PC-9 (cell line): ENCODE data around the gene CLPTM1L. TPM values are rescaled to one million over a fixed set of nuclear protein-coding genes. Genes with fewer than 3 reads are reported as not detected.

Source experiments
- BruUV-seq: library from RNA; stranded (reverse); fragments of 400-500 nt; replicated peaks from 2 replicates; lab custom pipeline; 2021; lab: Mats Ljungman, UMichigan
- CTCF ChIA-PET: fragments of 300-600 bp; sonication (Branson Sonifier 250); formaldehyde crosslinking; loops from one replicate; lab custom pipeline; 2022; ENCODE audit warnings: antibody characterized with exemption; lab: Charles Lee
- POLR2A ChIA-PET: fragments of 300-600 bp; sonication (Branson Sonifier 250); formaldehyde crosslinking; loops from one replicate; lab custom pipeline; 2022; ENCODE audit warnings: antibody characterized with exemption; ENCODE audit not compliant: unreplicated experiment; lab: Charles Lee
- DNase-seq, 2 experiments: peaks; one replicate each; pipeline versions ENCODE4 v3.0.0 to v3.0.0-alpha.2; 2015 to 2022; ENCODE audit warnings: mixed read lengths in 1 of 2
- H2AFZ ChIP-seq: fragments of 200-600 bp; sonication (generic); 2 replicates; pipeline ENCODE4 v1.8.1; 2017; ENCODE audit warnings: antibody characterized with exemption
- H3F3A ChIP-seq: fragments of 200-600 bp; sonication (generic); 2 replicates; pipeline ENCODE4 v1.8.1; 2017; ENCODE audit warnings: antibody characterized with exemption, mild to moderate bottlenecking, low read depth; ENCODE audit not compliant: insufficient read depth
- H3K27ac ChIP-seq: fragments of 200-600 bp; sonication (generic); 2 replicates; pipeline ENCODE4 v1.6.1; 2016; ENCODE audit warnings: mixed run types
- H3K27me3 ChIP-seq: fragments of 200-600 bp; sonication (generic); 2 replicates; pipeline ENCODE4 v1.6.1; 2016; ENCODE audit warnings: low read depth, mixed run types; ENCODE audit not compliant: insufficient read depth
- H3K36me3 ChIP-seq: fragments of 200-600 bp; sonication (generic); 2 replicates; pipeline ENCODE4 v1.6.1; 2016; ENCODE audit warnings: low read depth, mixed run types
- H3K4me1 ChIP-seq: fragments of 200-600 bp; sonication (generic); replicated peaks from 2 replicates; pipeline ENCODE4 v1.6.1; 2016; ENCODE audit warnings: mixed run types; ENCODE audit not compliant: insufficient read depth
- H3K4me2 ChIP-seq: fragments of 200-600 bp; sonication (generic); 2 replicates; pipeline ENCODE4 v1.6.1; 2017; ENCODE audit warnings: mixed run types
- H3K4me3 ChIP-seq: fragments of 200-600 bp; sonication (generic); 2 replicates; pipeline ENCODE4 v1.6.1; 2016; ENCODE audit warnings: mixed run types
- H3K79me2 ChIP-seq: fragments of 200-600 bp; sonication (generic); 2 replicates; pipeline ENCODE4 v1.6.1; 2017; ENCODE audit warnings: low read depth, mixed run types
- H3K9me2 ChIP-seq: fragments of 200-600 bp; sonication (generic); 2 replicates; pipeline ENCODE4 v1.8.1; 2017; ENCODE audit warnings: mild to moderate bottlenecking; ENCODE audit not compliant: insufficient read depth
- H3K9me3 ChIP-seq: fragments of 200-600 bp; sonication (generic); 2 replicates; pipeline ENCODE4 v1.8.1; 2016; ENCODE audit warnings: low read depth; ENCODE audit not compliant: insufficient read depth
- H4K20me1 ChIP-seq: fragments of 200-600 bp; sonication (generic); 2 replicates; pipeline ENCODE4 v1.8.1; 2017; ENCODE audit not compliant: insufficient read depth
- CTCF ChIP-seq: fragments of 200-600 bp; sonication (generic); conservative IDR thresholded peaks from 2 replicates; pipeline ENCODE4 v1.6.1; 2017; ENCODE audit warnings: mixed run types, antibody characterized with exemption, mild to moderate bottlenecking, moderate library complexity
- EZH2 ChIP-seq: fragments of 200-600 bp; sonication (generic); IDR thresholded peaks from 2 replicates; pipeline ENCODE4 v1.8.0; 2017; ENCODE audit warnings: antibody characterized with exemption, low read depth
- intact Hi-C: fragments of 100-400 bp; cut with micrococcal nuclease; formaldehyde crosslinking; loops from one replicate; pipeline ENCODE4 v1.10.0; 2022; ENCODE audit not compliant: unreplicated experiment
- total RNA-seq: library from RNA; stranded (reverse); gene quantifications from 2 replicates; pipeline ENCODE4 v1.2.3, GENCODE V29; 2021

CLPTM1L gene
- total RNA-seq, 1 experiment from 2014 or later: 260 TPM

- peaks cover 12% of the 10 kb centered on the region; the same call in 1 of the 2 replicates for H3K79me2 ChIP-seq
- no peaks in the 10 kb centered on the region for H4K20me1 ChIP-seq
- H3F3A ChIP-seq: 0 out of 2 replicates have a peak, but pooled peaks cover 4% of the 10 kb centered on the region
- H3K4me3 ChIP-seq: no peak overlapping the region
- TF ChIP-seq CTCF (no peak), EZH2 (no peak)
- ChIA-PET CTCF (no interaction called here), POLR2A (no interaction called here)
- H3K9me3 ChIP-seq: no peaks in the 10 kb centered on the region
- no peak overlapping the region for H2AFZ ChIP-seq
- BruUV-seq: no TSS peak
- no peaks in the 10 kb centered on the region for H3K36me3 ChIP-seq
- H3K9me2 ChIP-seq: no peaks in the 10 kb centered on the region
- no peak overlapping the region for H3K4me2 ChIP-seq
- H3K4me1 ChIP-seq: peaks cover 10% of the 10 kb centered on the region
- intact Hi-C loops: no loop called here
- H3K27me3 ChIP-seq: no peaks in the 10 kb centered on the region
- no peak for DNase-seq
- H3K27ac ChIP-seq: no peak overlapping the region
Measured at GRCh38 chr5:1280177-1281037, 64.5 kb downstream of the CLPTM1L start.

GRCh38 chr5:1279443-1280151, 65.3 kb downstream of the CLPTM1L start:
- BruUV-seq: no TSS peak
- no peak overlapping the region for H2AFZ ChIP-seq

More at GRCh38 chr5:1279443-1280151, 65.3 kb downstream of the CLPTM1L start:
- Histone ChIP-seq H3K9me3 (no peaks in the 10 kb centered on the region), H3K4me2 (no peak overlapping the region), H3K79me2 (peaks cover 12% of the 10 kb centered on the region; the same call in 1 of the 2 replicates), H4K20me1 (no peaks in the 10 kb centered on the region), H3K27ac (no peak overlapping the region), H3K4me1 (peaks cover 4% of the 10 kb centered on the region), H3K36me3 (no peaks in the 10 kb centered on the region), H3K9me2 (no peaks in the 10 kb centered on the region), H3F3A (no peaks in the 10 kb centered on the region), H3K4me3 (no peak overlapping the region), H3K27me3 (no peaks in the 10 kb centered on the region)
- intact Hi-C loops: no loop called here
- ChIA-PET POLR2A (no interaction called here), CTCF (no interaction called here)
- no peak for DNase-seq
- no peak for TF ChIP-seq EZH2
- no peak for TF ChIP-seq CTCF
